ENCODE data around the gene NBEAL1. TPM values are rescaled to one million over a fixed set of nuclear protein-coding genes. Genes with fewer than 3 reads are reported as not detected.

The NBEAL1 gene
- total and polyA plus RNA-seq, 11 donors, result 3.1 to 26.9 (median 18.1) TPM

DNA sequence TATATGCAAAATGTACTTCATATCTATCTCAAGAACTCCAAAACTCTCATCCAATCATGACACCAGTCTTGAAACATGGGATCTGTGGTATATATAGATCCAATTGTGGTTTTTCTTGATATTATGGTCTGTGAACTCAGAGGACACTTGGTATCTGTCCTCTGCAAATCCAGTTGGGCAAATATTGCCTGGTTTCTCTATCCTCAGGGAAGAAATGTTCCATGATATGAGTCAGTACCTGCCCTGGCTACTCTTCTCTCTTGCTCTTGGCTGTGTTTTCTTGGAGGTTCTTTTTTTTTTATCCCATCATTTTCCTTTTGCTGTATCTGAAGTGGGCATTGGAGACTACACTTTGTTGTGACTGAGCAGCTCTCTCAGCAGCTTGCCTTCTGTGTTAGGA lies 10.9 kb downstream of the NBEAL1 start:
- TF ChIP-seq CTCF (IDR thresholded peaks at IDR 0.05) (no peak), POLR2A (IDR thresholded peaks at IDR 0.05) (no peak)
- DNase-seq (no peak), ATAC-seq (no peak)
- H3K27ac ChIP-seq, result peak overlapping the region in 3 of 12 donors; percentile 4 to 47 (median 13)
- H3K4me1 ChIP-seq, result peaks cover 0 to 45% (median 28%) of the 10 kb centered on the region in 12 donors
- no peak overlapping the region for H3K4me3 ChIP-seq
- intact Hi-C loops (cut with DNase I), result no loop called here
- H3K36me3 ChIP-seq, result peaks cover 0 to 2% (median 0%) of the 10 kb centered on the region in 9 donors
- H3K27me3 ChIP-seq, result no peaks in the 10 kb centered on the region
- H3K9me3 ChIP-seq, result no peaks in the 10 kb centered on the region

DNA sequence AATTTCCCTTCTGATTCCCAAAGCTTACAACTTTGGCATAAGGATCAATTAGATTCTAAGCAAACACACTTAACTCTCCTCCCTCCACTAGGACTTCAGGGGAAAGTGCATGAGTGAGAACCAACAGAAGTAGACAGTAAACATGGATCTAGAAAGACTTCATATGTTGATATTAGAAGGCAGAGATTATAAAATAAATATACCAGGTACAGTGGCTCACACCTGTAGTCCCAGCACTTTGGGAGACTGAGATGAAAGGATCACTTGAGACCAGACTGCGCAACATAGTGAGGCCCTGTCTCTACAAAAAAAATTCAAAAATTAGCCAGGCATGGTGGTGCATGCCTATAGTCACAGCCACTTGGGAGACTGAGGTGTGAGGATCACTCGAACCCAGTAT lies 15.9 kb downstream of the NBEAL1 start:
- Histone ChIP-seq H3K27ac (no peak overlapping the region), H3K4me3 (no peak overlapping the region), H3K9me3 (no peaks in the 10 kb centered on the region), H3K36me3 (peaks cover 0 to 2% (median 0%) of the 10 kb centered on the region in 9 donors), H3K27me3 (no peaks in the 10 kb centered on the region), H3K4me1 (peaks cover 0 to 13% (median under 1%) of the 10 kb centered on the region in 12 donors)
- no peak for TF ChIP-seq POLR2A (IDR thresholded peaks at IDR 0.05)
- TF ChIP-seq CTCF (IDR thresholded peaks at IDR 0.05), result no peak
- DNase-seq (no peak), ATAC-seq (no peak)
- intact Hi-C loops (cut with DNase I), result no loop called here
- WGBS, 4 donors, result 96 to 98% (median 97%) methylated on average over 2 of the region's 2 CpGs

GRCh38 chr2:203030991-203031390 lies 16.3 kb downstream of the NBEAL1 start:
- no peak for ATAC-seq
- no peak overlapping the region for H3K27ac ChIP-seq

GRCh38 chr2:203033395-203033794 lies 18.7 kb downstream of the NBEAL1 start:
- H3K4me1 ChIP-seq, result peaks cover 0 to 22% (median 7%) of the 10 kb centered on the region in 12 donors
- H3K36me3 ChIP-seq, result no peaks in the 10 kb centered on the region

More at GRCh38 chr2:203030991-203031390, 16.3 kb downstream of the NBEAL1 start:
- no peaks in the 10 kb centered on the region for H3K9me3 ChIP-seq
- 83 to 89% (median 89%) methylated on average over 5 of the region's 5 CpGs for WGBS, 4 donors
- DNase-seq, result no peak
- H3K4me3 ChIP-seq, result no peak overlapping the region
- peaks cover 0 to 10% (median 2%) of the 10 kb centered on the region in 12 donors for H3K4me1 ChIP-seq
- H3K27me3 ChIP-seq, result no peaks in the 10 kb centered on the region
- intact Hi-C loops (cut with DNase I), result no loop called here
- TF ChIP-seq CTCF (IDR thresholded peaks at IDR 0.05), result no peak
- TF ChIP-seq POLR2A (IDR thresholded peaks at IDR 0.05), result no peak
- peaks cover 0 to 2% (median 0%) of the 10 kb centered on the region in 9 donors for H3K36me3 ChIP-seq

More at GRCh38 chr2:203033395-203033794, 18.7 kb downstream of the NBEAL1 start:
- no peaks in the 10 kb centered on the region for H3K9me3 ChIP-seq
- ATAC-seq (no peak), DNase-seq (no peak)
- H3K27ac ChIP-seq, result no peak overlapping the region
- intact Hi-C loops (cut with DNase I), result no loop called here
- H3K27me3 ChIP-seq, result no peaks in the 10 kb centered on the region
- no peak for TF ChIP-seq POLR2A (IDR thresholded peaks at IDR 0.05)
- TF ChIP-seq CTCF (IDR thresholded peaks at IDR 0.05), result no peak
- no peak overlapping the region for H3K4me3 ChIP-seq
